Tibial artery (tissue), 4 donors: ENCODE data around the gene GLI3.
A peak's percentile ranks its signal among the peaks of the same experiment; 100 is the strongest.

Source experiments
- DNase-seq, 2 donors: peaks; one replicate each; pipeline ENCODE4 v3.0.0-alpha.2; 2019
- H3K27ac ChIP-seq, 2 donors: fragments of 200-600 bp; sonication (generic) in 1 of 2; 1 replicate in 1 of 2; 2 replicates in 1 of 2; pipeline ENCODE4 v1.5.1; 2018 to 2019; ENCODE audit warnings: mild to moderate bottlenecking in 1 of 2
- H3K27me3 ChIP-seq, 2 donors: fragments of 200-600 bp; sonication (generic) in 1 of 2; one replicate each; pipeline versions ENCODE4 v1.5.1 to v1.6.0; 2016 to 2019
- H3K36me3 ChIP-seq, 3 donors: fragments of 200-600 bp; sonication (generic) in 2 of 3; one replicate each; pipeline ENCODE4 v1.5.1; 2016 to 2019; ENCODE audit warnings: mild to moderate bottlenecking in 2 of 3
- H3K4me1 ChIP-seq, 4 donors: fragments of 200-600 bp; sonication (generic) in 2 of 4; 1 replicate in 3 of 4; 2 replicates in 1 of 4; pipeline ENCODE4 v1.5.1; 2016 to 2019
- H3K4me3 ChIP-seq, 2 donors: fragments of 200-600 bp; sonication (generic) in 1 of 2; 1 replicate in 1 of 2; 2 replicates in 1 of 2; pipeline ENCODE4 v1.5.1; 2018 to 2019; ENCODE audit warnings: mild to moderate bottlenecking in 2 of 2
- H3K9me3 ChIP-seq, 3 donors: fragments of 200-600 bp; sonication (generic) in 1 of 3; one replicate each; pipeline ENCODE4 v1.5.1; 2016 to 2019
- CTCF ChIP-seq, 2 experiments: fragments of 200-600 bp in 1 of 2; fragments of 450-650 bp in 1 of 2; IDR thresholded peaks; one replicate each; pipeline ENCODE4 v1.5.1; 2017 to 2019; ENCODE audit warnings: antibody characterized with exemption in 2 of 2, mild to moderate bottlenecking in 1 of 2, moderate library complexity in 1 of 2
- intact Hi-C: fragments of 100-400 bp; cut with DNase I; formaldehyde crosslinking; loops from one replicate; pipeline ENCODE4 v1.15.0; 2023; ENCODE audit warnings: low total_unique reads

The GLI3 gene

GRCh38 chr7:41976411-41976810 is 260.6 kb downstream of the GLI3 start:
- Histone ChIP-seq H3K27me3 (no peaks in the 10 kb centered on the region), H3K27ac (peak overlapping the region in 1 of 2 donors; percentile 26), H3K9me3 (no peaks in the 10 kb centered on the region), H3K4me1 (peaks cover 0 to 31% (median 14%) of the 10 kb centered on the region in 4 donors), H3K4me3 (no peak overlapping the region), H3K36me3 (peaks cover 0 to 11% (median 11%) of the 10 kb centered on the region in 3 donors)
- DNase-seq: no peak
- no peak for TF ChIP-seq CTCF (IDR thresholded peaks at IDR 0.05)
- intact Hi-C loops: loop anchor here (5.0 kb wide), 2 partner anchors 716 to 856 kb away; no protein-coding TSS in a partner anchor

GRCh38 chr7:41975849-41976248 is 261.2 kb downstream of the GLI3 start:
- intact Hi-C loops: loop anchor here (5.0 kb wide), 2 partner anchors 716 to 856 kb away; no protein-coding TSS in a partner anchor

GRCh38 chr7:41974870-41975557 is 262.0 kb downstream of the GLI3 start:
- intact Hi-C loops: loop anchor here (5.0 kb wide), 2 partner anchors 717 to 857 kb away; no protein-coding TSS in a partner anchor
- no peak for TF ChIP-seq CTCF (IDR thresholded peaks at IDR 0.05)

More at GRCh38 chr7:41975849-41976248, 261.2 kb downstream of the GLI3 start:
- TF ChIP-seq CTCF (IDR thresholded peaks at IDR 0.05): no peak
- no peaks in the 10 kb centered on the region for H3K9me3 ChIP-seq
- no peaks in the 10 kb centered on the region for H3K27me3 ChIP-seq
- H3K36me3 ChIP-seq: peaks cover 0 to 11% (median 11%) of the 10 kb centered on the region in 3 donors
- no peak for DNase-seq
- H3K4me3 ChIP-seq: no peak overlapping the region
- peaks cover 0 to 31% (median 13%) of the 10 kb centered on the region in 4 donors for H3K4me1 ChIP-seq
- H3K27ac ChIP-seq: no peak overlapping the region

GRCh38 chr7:41973202-41973730 is 263.7 kb downstream of the GLI3 start:
- Histone ChIP-seq H3K27ac (no peak overlapping the region), H3K36me3 (peaks cover 0 to 20% (median 9%) of the 10 kb centered on the region in 3 donors), H3K27me3 (no peaks in the 10 kb centered on the region), H3K9me3 (no peaks in the 10 kb centered on the region), H3K4me1 (peaks cover 0 to 18% (median 6%) of the 10 kb centered on the region in 4 donors), H3K4me3 (no peak overlapping the region)
- intact Hi-C loops: no loop called here
- DNase-seq: no peak
- TF ChIP-seq CTCF (IDR thresholded peaks at IDR 0.05): no peak

More at GRCh38 chr7:41974870-41975557, 262.0 kb downstream of the GLI3 start:
- no peak overlapping the region for H3K4me3 ChIP-seq
- no peaks in the 10 kb centered on the region for H3K27me3 ChIP-seq
- peaks cover 0 to 25% (median 9%) of the 10 kb centered on the region in 4 donors for H3K4me1 ChIP-seq
- no peak overlapping the region for H3K27ac ChIP-seq
- H3K36me3 ChIP-seq: peaks cover 0 to 11% (median 11%) of the 10 kb centered on the region in 3 donors
- DNase-seq: no peak
- no peaks in the 10 kb centered on the region for H3K9me3 ChIP-seq

GRCh38 chr7:41972776-41973175 is 264.2 kb downstream of the GLI3 start:
- no peak for TF ChIP-seq CTCF (IDR thresholded peaks at IDR 0.05)
- no peak overlapping the region for H3K4me3 ChIP-seq
- H3K4me1 ChIP-seq: peaks cover 0 to 18% (median 6%) of the 10 kb centered on the region in 4 donors
- DNase-seq: no peak
- H3K9me3 ChIP-seq: no peaks in the 10 kb centered on the region
- no peak overlapping the region for H3K27ac ChIP-seq
- peaks cover 0 to 20% (median 7%) of the 10 kb centered on the region in 3 donors for H3K36me3 ChIP-seq
- intact Hi-C loops: no loop called here
- H3K27me3 ChIP-seq: no peaks in the 10 kb centered on the region
